ENCODE results near the gene PON2.
"Not testable (repeated sequence)": the region's sequence is repeated elsewhere in the genome, so short reads cannot be mapped to it uniquely, and the experiment has no call there.

- TF ChIP-seq CTCF (IDR thresholded peaks at IDR 0.05); POLR2A (IDR thresholded peaks at IDR 0.05; ENCODE audit: low read depth); POLR2AphosphoS5 (IDR thresholded peaks at IDR 0.05): not testable (repeated sequence)
Observed at GRCh38 chr7:95460653-95461052, 25.8 kb upstream of the PON2 start.

Measured in esophagus muscularis mucosa (tissue), 3 donors.